Sigmoid colon (tissue), 4 donors: ENCODE data around the gene LIMS1.
"Not testable (repeated sequence)": the region's sequence is repeated elsewhere in the genome, so short reads cannot be mapped to it uniquely, and the experiment has no call there.

ENCODE experiments used
- POLR2AphosphoS5 ChIP-seq, 4 donors: sonication (generic); formaldehyde crosslinking; IDR thresholded peaks; one replicate each; pipeline ENCODE4 v1.6.1; 2017; ENCODE audit warnings: antibody characterized with exemption in 4 of 4
- TF ChIP-seq, protein P1 (sequence below), 4 experiments: fragments of 450-650 bp in 3 of 4; fragments of 200-600 bp in 1 of 4; IDR thresholded peaks; one replicate each; pipeline ENCODE4 v1.5.1; 2016 to 2019; ENCODE audit warnings: antibody characterized with exemption in 4 of 4, mild to moderate bottlenecking in 3 of 4, moderate library complexity in 2 of 4

- TF ChIP-seq, protein P1, sequence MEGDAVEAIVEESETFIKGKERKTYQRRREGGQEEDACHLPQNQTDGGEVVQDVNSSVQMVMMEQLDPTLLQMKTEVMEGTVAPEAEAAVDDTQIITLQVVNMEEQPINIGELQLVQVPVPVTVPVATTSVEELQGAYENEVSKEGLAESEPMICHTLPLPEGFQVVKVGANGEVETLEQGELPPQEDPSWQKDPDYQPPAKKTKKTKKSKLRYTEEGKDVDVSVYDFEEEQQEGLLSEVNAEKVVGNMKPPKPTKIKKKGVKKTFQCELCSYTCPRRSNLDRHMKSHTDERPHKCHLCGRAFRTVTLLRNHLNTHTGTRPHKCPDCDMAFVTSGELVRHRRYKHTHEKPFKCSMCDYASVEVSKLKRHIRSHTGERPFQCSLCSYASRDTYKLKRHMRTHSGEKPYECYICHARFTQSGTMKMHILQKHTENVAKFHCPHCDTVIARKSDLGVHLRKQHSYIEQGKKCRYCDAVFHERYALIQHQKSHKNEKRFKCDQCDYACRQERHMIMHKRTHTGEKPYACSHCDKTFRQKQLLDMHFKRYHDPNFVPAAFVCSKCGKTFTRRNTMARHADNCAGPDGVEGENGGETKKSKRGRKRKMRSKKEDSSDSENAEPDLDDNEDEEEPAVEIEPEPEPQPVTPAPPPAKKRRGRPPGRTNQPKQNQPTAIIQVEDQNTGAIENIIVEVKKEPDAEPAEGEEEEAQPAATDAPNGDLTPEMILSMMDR (IDR thresholded peaks at IDR 0.05) = not testable (repeated sequence)
- not testable (repeated sequence) for TF ChIP-seq POLR2AphosphoS5 (IDR thresholded peaks at IDR 0.05)
Measured at GRCh38 chr2:108667140-108667539, 132.9 kb downstream of the LIMS1 start.
